HepG2 (cell line): ENCODE data around the gene DSN1. TPM values are rescaled to one million over a fixed set of nuclear protein-coding genes. Genes with fewer than 3 reads are reported as not detected.
A peak's percentile ranks its signal among the peaks of the same experiment; 100 is the strongest.

Experiments used
- ADNP ChIP-seq: sonication (generic); formaldehyde crosslinking; IDR thresholded peaks from 2 replicates; pipeline ENCODE4 v1.4.0; 2020; ENCODE audit warnings: missing genetic modification reagents
- CAMTA2 ChIP-seq: sonication (generic); formaldehyde crosslinking; IDR thresholded peaks from 2 replicates; pipeline ENCODE4 v1.4.0; 2020; ENCODE audit warnings: mild to moderate bottlenecking, missing genetic modification reagents, borderline replicate concordance
- CEBPB ChIP-seq: IDR thresholded peaks from 2 replicates; pipeline ENCODE4 v1.6.1; 2011; ENCODE audit warnings: low read depth, low read length, improper control_type of control experiment, borderline replicate concordance
- ERF ChIP-seq: IDR thresholded peaks from 2 replicates; pipeline ENCODE4 v1.6.1; 2018; ENCODE audit warnings: missing biosample characterization, missing genetic modification reagents
- HMG20B ChIP-seq: conservative IDR thresholded peaks from 2 replicates; pipeline ENCODE4 v1.6.1; 2016; ENCODE audit warnings: missing genetic modification reagents, missing compliant biosample characterization
- HNRNPH1 ChIP-seq: fragments of 200-400 bp; formaldehyde crosslinking; optimal IDR thresholded peaks from 2 replicates; pipeline ENCODE3; 2017; ENCODE audit warnings: mild to moderate bottlenecking, low read depth, low read length
- KDM5A ChIP-seq: fragments of 200-600 bp; sonication (generic); IDR thresholded peaks from 2 replicates; pipeline ENCODE4 v1.7.0; 2018; ENCODE audit warnings: antibody characterized with exemption, mild to moderate bottlenecking, low read length, borderline replicate concordance
- MAFK ChIP-seq, 2 experiments: IDR thresholded peaks in 1 of 2; conservative IDR thresholded peaks in 1 of 2; 2 replicates each; pipeline ENCODE4 v1.6.1; 2011; ENCODE audit warnings: improper control_type of control experiment in 2 of 2, low read length in 2 of 2
- PAX8 ChIP-seq: sonication (generic); formaldehyde crosslinking; IDR thresholded peaks from 2 replicates; pipeline ENCODE4 v1.8.0; 2022; ENCODE audit warnings: mild to moderate bottlenecking, missing genetic modification reagents, borderline replicate concordance
- PHF8 ChIP-seq: sonication (generic); formaldehyde crosslinking; IDR thresholded peaks from 2 replicates; pipeline ENCODE4 v1.5.0; 2020; ENCODE audit warnings: missing genetic modification reagents
- POLR2G ChIP-seq: fragments of 200-400 bp; formaldehyde crosslinking; IDR thresholded peaks from 2 replicates; pipeline ENCODE4 v1.6.1; 2018; ENCODE audit warnings: mild to moderate bottlenecking, low read depth, low read length, moderate library complexity
- RXRB ChIP-seq: IDR thresholded peaks from 2 replicates; pipeline ENCODE4 v1.6.1; 2016; ENCODE audit warnings: borderline replicate concordance, missing genetic modification reagents, missing compliant biosample characterization
- SNAPC2 ChIP-seq: sonication (generic); formaldehyde crosslinking; IDR thresholded peaks from 2 replicates; pipeline ENCODE4 v1.8.1; 2022; ENCODE audit warnings: mild to moderate bottlenecking, missing genetic modification reagents
- SRF ChIP-seq: IDR thresholded peaks from 2 replicates; pipeline ENCODE4 v1.6.1; 2011; ENCODE audit warnings: mild to moderate bottlenecking, low read depth, low read length, moderate library complexity
- TBP ChIP-seq: sonication (generic); formaldehyde crosslinking; IDR thresholded peaks from 2 replicates; pipeline ENCODE4 v1.5.0; 2020; ENCODE audit warnings: missing genetic modification reagents
- ZFP91 ChIP-seq: sonication (generic); formaldehyde crosslinking; IDR thresholded peaks from 2 replicates; pipeline ENCODE4 v1.9.0; 2022; ENCODE audit warnings: missing genetic modification reagents, mild to moderate bottlenecking, borderline replicate concordance
- ZNF10 ChIP-seq: sonication (generic); formaldehyde crosslinking; IDR thresholded peaks from 2 replicates; pipeline ENCODE4 v1.4.0; 2020; ENCODE audit warnings: mild to moderate bottlenecking, low read depth, missing genetic modification reagents, borderline replicate concordance
- ZNF101 ChIP-seq: sonication (generic); formaldehyde crosslinking; IDR thresholded peaks from 2 replicates; pipeline ENCODE4 v1.4.0; 2020; ENCODE audit warnings: mild to moderate bottlenecking, low read depth, missing genetic modification reagents, borderline replicate concordance
- ZNF234 ChIP-seq: sonication (generic); formaldehyde crosslinking; conservative IDR thresholded peaks from 2 replicates; pipeline ENCODE4 v1.5.1; 2020; ENCODE audit warnings: mild to moderate bottlenecking, missing genetic modification reagents
- ZNF33B ChIP-seq: sonication (generic); formaldehyde crosslinking; IDR thresholded peaks from 2 replicates; pipeline ENCODE4 v1.5.1; 2020; ENCODE audit warnings: mild to moderate bottlenecking, missing genetic modification reagents
- ZNF607 ChIP-seq: sonication (generic); formaldehyde crosslinking; IDR thresholded peaks from 2 replicates; pipeline ENCODE4 v1.5.1; 2020; ENCODE audit warnings: missing genetic modification reagents, mild to moderate bottlenecking, borderline replicate concordance
- ZNF687 ChIP-seq: sonication (generic); formaldehyde crosslinking; IDR thresholded peaks from 2 replicates; pipeline ENCODE4 v1.5.1; 2020; ENCODE audit warnings: mild to moderate bottlenecking, missing genetic modification reagents, moderate library complexity
- ZNF740 ChIP-seq: sonication (generic); formaldehyde crosslinking; IDR thresholded peaks from 2 replicates; pipeline ENCODE4 v1.4.0; 2020; ENCODE audit warnings: missing genetic modification reagents
- ZNF781 ChIP-seq: sonication (generic); formaldehyde crosslinking; IDR thresholded peaks from 2 replicates; pipeline ENCODE4 v1.5.1; 2020; ENCODE audit warnings: borderline replicate concordance, mild to moderate bottlenecking, missing genetic modification reagents; ENCODE audit errors: not compliant biosample characterization
- ZNF782 ChIP-seq: sonication (generic); formaldehyde crosslinking; IDR thresholded peaks from 2 replicates; pipeline ENCODE4 v1.4.0; 2020; ENCODE audit warnings: missing genetic modification reagents, mild to moderate bottlenecking, borderline replicate concordance
- polyA plus RNA-seq, 8 experiments: library from polyadenylated mRNA; depleted of rRNA in 3 of 8; stranded (reverse) in 7 of 8; unstranded in 1 of 8; fragments of >200 nt; fragmentation: Illumina TruSeq in 4 of 8; extraction: Trizol in 4 of 8; gene quantifications; 2 replicates each; pipeline versions ENCODE4 v1.2.1 to v1.2.3, GENCODE V29; 2011 to 2016; ENCODE audit warnings: low read depth in 4 of 8, missing spikeins in 1 of 8, mixed read lengths in 1 of 8; ENCODE audit not compliant: insufficient read depth in 1 of 8
- total RNA-seq, 5 experiments: library from RNA; depleted of rRNA; stranded (reverse); fragments of >200 nt; fragmentation: Illumina TruSeq; extraction: Trizol; gene quantifications; 2 replicates each; pipeline ENCODE4 v1.2.3, GENCODE V29; 2016; ENCODE audit warnings: low read depth in 1 of 5

DSN1 gene
- total and polyA plus RNA-seq, 2 of the 13 experiments (the other 11 are each of a cell fraction or from before 2014, with no cell fraction given): 18.7 to 53.7 TPM

- TF ChIP-seq ZNF33B (CRISPR knock-in tag): peak; percentile 82
- 0 out of 2 replicates have a peak, but pooled peaks have one; percentile 66 for TF ChIP-seq ZNF782 (CRISPR knock-in tag)
- no peak for TF ChIP-seq ADNP (CRISPR knock-in tag)
- peak; percentile 54 for TF ChIP-seq PHF8
- TF ChIP-seq HMG20B (CRISPR knock-in tag): no peak
- TF ChIP-seq MAFK (conservative IDR thresholded peaks at IDR 0.05 in 1 of 2, IDR thresholded peaks at IDR 0.05 in 1 of 2; ENCODE audit: low read length in 2 of 2): no peak
- peak; percentile 36; the same call in 1 of the 2 replicates for TF ChIP-seq ZNF607 (CRISPR knock-in tag)
- no peak for TF ChIP-seq HNRNPH1
- TF ChIP-seq ZNF234 (CRISPR knock-in tag): no peak
- TF ChIP-seq CAMTA2 (CRISPR knock-in tag): 0 out of 2 replicates have a peak, but pooled peaks have one; percentile 21
- TF ChIP-seq POLR2G: peak; percentile 95
- no peak for TF ChIP-seq RXRB (CRISPR knock-in tag)
- peak; percentile 23 for TF ChIP-seq ERF (CRISPR knock-in tag)
- no peak for TF ChIP-seq ZFP91 (CRISPR knock-in tag)
- no peak; the same call in 1 of the 2 replicates for TF ChIP-seq ZNF740 (CRISPR knock-in tag)
- TF ChIP-seq TBP: no peak
- no peak for TF ChIP-seq SNAPC2 (CRISPR knock-in tag)
- TF ChIP-seq SRF: no peak
- no peak for TF ChIP-seq PAX8 (CRISPR knock-in tag)
- TF ChIP-seq ZNF687 (CRISPR knock-in tag): peak; percentile 65
- peak; percentile 8 for TF ChIP-seq ZNF781 (CRISPR knock-in tag)
- peak; percentile 3; the same call in 1 of the 2 replicates for TF ChIP-seq KDM5A
- TF ChIP-seq ZNF10 (CRISPR knock-in tag): no peak
- TF ChIP-seq ZNF101: no peak
- TF ChIP-seq CEBPB: no peak
Observed at GRCh38 chr20:36745927-36746659, 27.5 kb downstream of the DSN1 start, which contains the start of gene NDRG3 (continued).
